Stomach (tissue), 4 donors: ENCODE measurements around the gene SYT12.

Experiments used
- CTCF ChIP-seq, 7 experiments: fragments of 450-650 bp in 4 of 7; fragments of 200-600 bp in 3 of 7; sonication (generic) in 3 of 7; IDR thresholded peaks; one replicate each; pipeline ENCODE4 v1.5.1; 2016 to 2019; ENCODE audit warnings: antibody characterized with exemption in 7 of 7, control low read depth in 2 of 7, mild to moderate bottlenecking in 1 of 7
- EP300 ChIP-seq: sonication (generic); formaldehyde crosslinking; IDR thresholded peaks from one replicate; pipeline ENCODE4 v1.6.1; 2017; ENCODE audit warnings: antibody characterized with exemption

GRCh38 chr11:67059671-67060070 is 36.7 kb downstream of the SYT12 start:
- TF ChIP-seq EP300 (no peak), CTCF (IDR thresholded peaks at IDR 0.05) (no peak)
